ENCODE measurements around the gene MALL.
"Not testable (repeated sequence)": the region's sequence is repeated elsewhere in the genome, so short reads cannot be mapped to it uniquely, and the experiment has no call there.

MALL gene

DNA sequence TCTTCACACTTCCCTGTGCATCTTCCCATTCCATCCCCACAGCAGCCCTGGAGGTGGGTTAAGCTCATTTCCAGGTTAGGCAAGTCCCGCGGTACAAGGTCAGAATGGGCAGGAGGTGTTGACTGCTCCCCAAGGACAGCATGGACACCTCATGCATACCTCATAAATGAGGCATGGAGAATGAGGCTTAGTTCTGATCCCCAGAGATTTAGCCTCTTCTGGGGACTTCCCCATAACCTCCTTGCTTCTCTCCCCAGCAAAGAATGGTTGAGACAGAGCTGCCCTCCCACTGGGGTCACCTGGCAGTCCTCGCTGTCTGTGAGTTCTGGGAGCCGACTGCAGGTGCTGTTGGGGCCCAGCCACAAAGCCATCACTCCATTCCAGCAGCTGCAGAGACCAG lies 68.4 kb downstream of the MALL start:
- not testable (repeated sequence) for H3K4me3 ChIP-seq (ENCODE audit: low read depth, low read length); DNase-seq (ENCODE audit: low read depth)

DNA sequence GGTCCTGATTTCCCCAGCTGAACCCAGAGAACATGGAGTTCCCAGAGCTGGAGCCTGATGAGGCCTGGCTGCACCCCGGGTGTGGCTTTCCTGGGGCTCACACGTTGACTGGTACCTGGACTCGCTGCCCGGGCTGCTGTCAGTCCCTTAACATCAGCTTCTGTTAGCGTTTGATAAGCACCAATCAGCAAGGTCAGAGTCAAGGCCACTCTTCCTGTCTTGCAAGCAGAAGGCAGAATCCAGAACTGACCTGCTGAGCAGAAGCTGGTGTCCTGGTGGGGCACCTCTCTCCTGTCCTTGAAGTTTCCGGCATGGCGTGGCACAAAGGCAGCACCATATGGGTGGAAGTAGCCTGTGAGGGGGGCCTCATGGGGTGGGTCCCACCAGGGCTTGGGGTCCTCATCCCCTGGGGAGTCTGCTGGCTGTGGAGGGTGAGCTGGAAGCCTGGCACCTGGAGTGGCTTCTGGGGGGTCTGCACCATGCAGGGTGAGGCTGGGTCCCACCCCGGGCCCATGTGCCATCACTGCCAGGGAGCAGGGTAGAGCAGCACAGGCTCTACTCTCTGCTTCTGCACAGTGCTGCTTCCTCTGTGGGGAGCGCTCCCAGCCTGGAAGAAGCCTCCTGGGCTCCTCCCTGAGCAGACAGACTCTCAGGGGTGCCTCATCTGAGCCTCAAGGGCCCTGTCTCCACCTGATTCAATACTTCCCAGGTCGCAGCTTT lies 73.5 kb downstream of the MALL start:
- not testable (repeated sequence) for H3K4me3 ChIP-seq (ENCODE audit: low read depth, low read length); DNase-seq (ENCODE audit: low read depth)

DNA sequence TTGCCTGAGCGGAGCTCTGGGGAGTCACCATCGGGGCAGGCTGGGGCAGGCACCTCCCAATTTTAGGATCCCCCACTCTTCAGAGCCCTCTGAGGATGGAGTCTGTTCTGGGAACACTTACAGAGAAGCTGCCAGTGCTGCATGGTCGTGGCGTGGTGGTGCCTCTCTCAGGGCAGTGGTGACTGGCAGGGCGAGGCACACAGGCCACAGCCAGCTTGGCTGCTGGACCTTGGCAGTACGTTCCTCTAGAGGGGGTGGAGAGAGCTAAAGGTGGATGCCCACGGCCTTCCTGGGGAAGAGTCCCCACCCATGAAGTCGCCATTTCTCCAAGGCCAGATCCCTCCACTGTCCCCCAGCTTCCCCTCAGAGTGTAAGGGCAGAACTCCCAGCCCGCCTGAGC lies 78.3 kb downstream of the MALL start:
- DNase-seq (ENCODE audit: low read depth); H3K4me3 ChIP-seq (ENCODE audit: low read depth, low read length): not testable (repeated sequence)

DNA sequence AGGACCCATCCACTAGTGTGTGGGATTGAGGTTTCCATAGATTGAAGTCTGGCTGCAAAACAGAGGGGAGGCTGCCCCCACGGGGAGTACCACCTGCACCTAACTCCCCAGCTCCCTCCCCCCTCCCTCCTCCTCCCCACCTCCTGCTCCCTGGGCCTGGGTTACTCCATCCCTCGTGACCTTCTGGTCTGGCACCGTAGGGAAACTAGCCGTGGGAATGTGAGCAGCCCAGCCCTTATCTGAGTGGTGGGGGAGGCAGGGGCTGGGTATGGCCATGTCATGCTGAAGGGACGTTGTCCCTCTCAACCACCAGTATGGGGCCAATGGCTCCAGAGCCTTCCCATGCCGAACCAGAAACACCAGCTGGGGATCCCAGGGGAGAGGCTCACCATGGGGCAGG lies 80.2 kb downstream of the MALL start:
- not testable (repeated sequence) for DNase-seq (ENCODE audit: low read depth); H3K4me3 ChIP-seq (ENCODE audit: low read depth, low read length)

DNA sequence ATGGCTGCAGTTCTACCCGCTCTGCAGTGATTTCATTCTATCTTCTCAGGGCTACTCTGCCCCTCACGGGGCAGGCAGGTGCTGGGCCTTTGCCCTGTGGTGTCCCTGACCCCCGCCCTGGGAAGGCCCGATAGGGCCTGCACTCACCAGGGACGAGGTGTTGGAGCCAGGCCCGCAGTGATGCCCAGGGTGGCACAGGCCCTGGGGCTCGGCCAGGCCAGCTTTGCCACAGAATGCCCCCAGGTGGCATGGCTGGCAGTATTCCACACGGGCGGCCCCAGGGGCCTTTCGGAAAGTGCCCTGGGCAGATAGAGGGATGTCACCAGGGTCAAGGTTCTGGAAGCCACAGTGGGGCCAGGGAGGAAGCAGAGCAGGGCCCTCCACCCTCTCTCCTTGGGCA lies 80.7 kb downstream of the MALL start:
- DNase-seq (ENCODE audit: low read depth); H3K4me3 ChIP-seq (ENCODE audit: low read depth, low read length): not testable (repeated sequence)
